Uterus (tissue), 2 donors: ENCODE measurements around the gene RMRP.

ENCODE experiments used
- CTCF ChIP-seq, 4 experiments: fragments of 200-600 bp in 2 of 4; fragments of 450-650 bp in 2 of 4; sonication (generic) in 2 of 4; IDR thresholded peaks; one replicate each; pipeline ENCODE4 v1.5.1; 2016 to 2019; ENCODE audit warnings: antibody characterized with exemption in 4 of 4, mild to moderate bottlenecking in 2 of 4, moderate library complexity in 1 of 4
- POLR2A ChIP-seq, 2 donors: fragments of 450-650 bp; IDR thresholded peaks; one replicate each; pipeline ENCODE4 v1.6.1; 2016; ENCODE audit warnings: antibody characterized with exemption in 2 of 2, mild to moderate bottlenecking in 1 of 2, moderate library complexity in 1 of 2

GRCh38 chr9:35661756-35662350, 4.0 kb upstream of the RMRP start:
- TF ChIP-seq CTCF (IDR thresholded peaks at IDR 0.05) (no peak), POLR2A (IDR thresholded peaks at IDR 0.05) (no peak)
